Stimulated activated CD4-positive, alpha-beta T cell treated with anti-CD3 and anti-CD28 coated beads, Interleukin-2, amount 100 ng/mL, for 48 hours (primary cell): ENCODE measurements around the gene TEP1.
"Not testable (repeated sequence)": the region's sequence is repeated elsewhere in the genome, so short reads cannot be mapped to it uniquely, and the experiment has no call there.

ENCODE experiments used
- DNase-seq, 2 donors: peaks; one replicate each; pipeline ENCODE4 v3.0.0-alpha.2; 2020

Gene TEP1

GRCh38 chr14:20412876-20413743 is at the start of gene TEP1:
TEP1 (minus strand) TSS chr14:20413501; CDS start chr14:20408439, 5,062 bp downstream.
- peak; percentile 71 to 75 for DNase-seq

GRCh38 chr14:20461225-20462141 is 48.2 kb upstream of the TEP1 start, which contains the start of gene PIP4P1:
PIP4P1 (minus strand) TSS chr14:20461434; CDS start chr14:20461325, 109 bp downstream.
- peak; percentile 94 to 95 for DNase-seq

GRCh38 chr14:20460458-20461224 is 47.3 kb upstream of the TEP1 start:
- peak in 1 of 2 donors; percentile 20 for DNase-seq

GRCh38 chr14:20458031-20458789 is 44.9 kb upstream of the TEP1 start:
- DNase-seq, result no peak

GRCh38 chr14:20456971-20457370 is 43.7 kb upstream of the TEP1 start:
- DNase-seq, result no peak

GRCh38 chr14:20455355-20456300 is 42.3 kb upstream of the TEP1 start:
- no peak for DNase-seq

GRCh38 chr14:20454516-20455354 is 41.4 kb upstream of the TEP1 start, which contains the start of the genes APEX1 and OSGEP:
APEX1 (plus strand) TSS chr14:20455226; CDS start chr14:20455646, 420 bp downstream.
OSGEP (minus strand) TSS chr14:20454812; CDS start chr14:20454683, 129 bp downstream.
- peak; percentile 93 to 96 for DNase-seq

GRCh38 chr14:20452831-20453230 is 39.5 kb upstream of the TEP1 start:
- DNase-seq, result not testable (repeated sequence)

- DNase-seq, result no peak
These were observed 33.6 kb upstream of the TEP1 start for GRCh38 chr14:20446889-20447288.

- DNase-seq, result not testable (repeated sequence)
These were observed 30.3 kb upstream of the TEP1 start for GRCh38 chr14:20443650-20444049.

- DNase-seq, result no peak
These were observed 28.2 kb upstream of the TEP1 start for GRCh38 chr14:20441461-20441860.

GRCh38 chr14:20440882-20441281 is 27.6 kb upstream of the TEP1 start:
- no peak for DNase-seq

- DNase-seq, result no peak
These were observed 27.2 kb upstream of the TEP1 start for GRCh38 chr14:20440465-20440864.

- DNase-seq, result no peak
These were observed 25.4 kb upstream of the TEP1 start for GRCh38 chr14:20438664-20439063.

GRCh38 chr14:20436363-20436755 is 23.1 kb upstream of the TEP1 start:
- DNase-seq, result no peak

GRCh38 chr14:20435582-20436362 is 22.5 kb upstream of the TEP1 start, which contains the start of gene KLHL33:
KLHL33 (minus strand) TSS chr14:20436166; CDS start chr14:20435811, 355 bp downstream.
- DNase-seq, result no peak

- no peak for DNase-seq
These were observed 21.6 kb upstream of the TEP1 start for GRCh38 chr14:20434701-20435581.
